Measurements from ENCODE around the gene FILIP1. TPM values are rescaled to one million over a fixed set of nuclear protein-coding genes. Genes with fewer than 3 reads are reported as not detected.

Gene FILIP1
- total RNA-seq, 2 experiments from 2014 or later: not detected

DNA sequence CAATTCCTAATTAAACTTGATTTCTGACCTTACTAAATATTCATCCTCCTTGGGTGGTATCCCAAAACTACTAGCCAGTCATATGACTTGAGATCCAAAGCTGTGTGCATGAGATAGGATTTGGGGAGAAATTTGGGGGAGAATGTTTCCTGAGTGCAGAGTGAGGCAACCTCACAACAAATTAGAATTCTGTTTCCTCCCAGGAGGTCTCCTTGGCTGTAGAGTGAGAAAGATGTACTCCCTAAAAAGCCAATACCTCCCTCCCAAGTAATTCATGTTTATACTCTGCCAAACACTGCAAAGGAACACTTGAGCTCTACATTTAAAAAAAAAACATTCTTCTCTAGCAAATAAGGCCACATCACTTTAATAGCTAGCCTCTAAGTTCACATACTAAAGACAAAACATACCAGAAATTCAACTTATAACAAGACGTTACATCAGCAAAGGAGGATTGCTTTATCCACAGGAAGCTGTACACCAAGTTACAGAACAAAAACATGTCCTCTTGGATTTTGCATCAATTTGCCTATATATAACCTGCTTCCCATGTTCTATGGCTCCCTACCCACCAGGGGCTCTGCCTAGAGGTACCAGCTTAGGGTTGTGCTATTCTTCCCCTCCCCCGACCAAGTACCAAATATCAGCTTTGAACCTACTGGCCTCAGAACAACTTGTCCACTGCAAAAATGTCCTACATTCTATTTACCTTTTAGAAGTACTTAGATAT is 193.6 kb downstream of the FILIP1 start:
- CTCF ChIA-PET: interaction anchor here (0.8 to 1.7 kb wide), 3 partner anchors 30 to 261 kb away, joined by 3 to 5 read pairs (median 3); no protein-coding TSS in a partner anchor
- Mint-ChIP-seq H3K9me3 (no peaks in the 10 kb centered on the region), H3K27ac (no peak overlapping the region), H3K4me1 (ENCODE audit: low read depth) (no peaks in the 10 kb centered on the region), H3K27me3 (ENCODE audit: low read depth) (no peaks in the 10 kb centered on the region), H3K4me3 (no peak overlapping the region), H3K36me3 (ENCODE audit: low read depth) (no peaks in the 10 kb centered on the region)
- intact Hi-C loops (cut with micrococcal nuclease): no loop called here
- DNase-seq: no peak

DNA sequence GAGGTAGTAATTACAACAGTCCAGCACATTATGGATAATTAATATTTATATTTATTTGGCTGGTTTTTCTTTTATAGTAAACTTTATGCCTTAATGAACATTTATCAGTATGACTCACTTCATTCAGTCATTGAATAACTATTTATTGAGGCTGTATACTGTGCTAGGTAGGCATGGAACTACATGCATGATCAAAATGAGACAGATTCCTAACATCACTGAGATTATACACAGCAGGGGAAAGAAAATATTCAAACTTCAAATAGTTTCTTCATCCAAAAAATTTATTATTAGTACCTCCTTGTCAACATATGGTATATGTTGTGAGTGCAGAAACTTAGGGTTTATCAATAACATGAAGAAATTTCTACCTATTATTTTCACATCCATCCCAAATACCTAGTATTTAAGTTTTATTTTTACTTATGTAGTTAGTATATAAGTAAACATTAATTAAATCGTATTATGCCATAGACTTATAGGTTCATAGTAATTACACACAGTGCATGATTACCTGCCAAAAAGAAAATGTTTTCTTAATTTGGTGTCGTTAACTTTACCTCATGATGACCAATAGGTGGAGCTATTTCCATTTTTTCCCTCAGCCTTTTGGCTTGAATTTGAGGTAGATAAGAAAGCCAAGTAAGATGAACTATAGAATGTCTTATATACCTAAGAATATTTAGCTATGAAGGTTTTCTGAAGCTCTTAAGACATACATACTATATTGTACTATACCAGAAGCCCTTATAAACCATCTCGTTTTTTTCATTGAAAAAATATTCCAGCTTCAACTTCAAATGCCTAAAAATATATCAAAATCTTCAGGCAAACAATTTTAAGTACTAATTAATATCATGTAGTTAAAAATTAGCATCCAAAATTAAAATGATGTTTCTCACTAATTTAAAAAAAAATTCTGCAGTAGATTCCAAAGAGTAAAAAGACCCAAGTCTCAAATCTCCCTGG is 196.5 kb downstream of the FILIP1 start:
- CTCF ChIA-PET: interaction anchor here (0.6 to 2.3 kb wide), 20 partner anchors 8 to 485 kb away, joined by 3 to 7 read pairs (median 4); no protein-coding TSS in a partner anchor
- intact Hi-C loops (cut with micrococcal nuclease): loop anchor here (1.0 kb wide), 2 partner anchors 31 to 229 kb away; no protein-coding TSS in a partner anchor
- Mint-ChIP-seq H3K27me3 (ENCODE audit: low read depth) (no peaks in the 10 kb centered on the region), H3K4me3 (no peak overlapping the region), H3K27ac (no peak overlapping the region), H3K4me1 (ENCODE audit: low read depth) (peaks cover 2% of the 10 kb centered on the region), H3K36me3 (ENCODE audit: low read depth) (no peaks in the 10 kb centered on the region), H3K9me3 (no peaks in the 10 kb centered on the region)
- DNase-seq: no peak

DNA sequence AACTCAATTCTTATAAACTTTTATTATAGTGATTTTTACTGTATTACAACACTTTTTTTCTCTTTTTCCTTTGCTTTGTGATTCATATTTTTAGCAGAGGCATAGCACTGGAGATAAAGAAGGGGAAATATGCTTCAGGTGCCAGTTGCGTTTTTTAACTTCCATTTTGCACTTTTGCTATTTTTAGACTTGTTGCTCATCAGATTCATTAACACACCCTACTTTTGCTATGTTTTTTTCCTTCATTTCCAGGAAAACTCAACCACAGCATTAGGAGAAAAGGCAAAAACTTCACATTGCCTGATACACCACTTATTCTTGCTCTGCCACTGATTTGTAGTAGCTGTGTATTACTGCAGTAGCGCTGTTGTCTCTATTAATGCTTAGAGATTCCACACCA is 201.0 kb downstream of the FILIP1 start:
- CTCF ChIA-PET: no interaction called here
- Mint-ChIP-seq H3K4me1 (ENCODE audit: low read depth) (peaks cover 19% of the 10 kb centered on the region), H3K36me3 (ENCODE audit: low read depth) (peaks cover 6% of the 10 kb centered on the region), H3K27me3 (ENCODE audit: low read depth) (no peaks in the 10 kb centered on the region), H3K9me3 (no peaks in the 10 kb centered on the region), H3K27ac (no peak overlapping the region), H3K4me3 (no peak overlapping the region)
- intact Hi-C loops (cut with micrococcal nuclease): no loop called here
- no peak for DNase-seq

DNA sequence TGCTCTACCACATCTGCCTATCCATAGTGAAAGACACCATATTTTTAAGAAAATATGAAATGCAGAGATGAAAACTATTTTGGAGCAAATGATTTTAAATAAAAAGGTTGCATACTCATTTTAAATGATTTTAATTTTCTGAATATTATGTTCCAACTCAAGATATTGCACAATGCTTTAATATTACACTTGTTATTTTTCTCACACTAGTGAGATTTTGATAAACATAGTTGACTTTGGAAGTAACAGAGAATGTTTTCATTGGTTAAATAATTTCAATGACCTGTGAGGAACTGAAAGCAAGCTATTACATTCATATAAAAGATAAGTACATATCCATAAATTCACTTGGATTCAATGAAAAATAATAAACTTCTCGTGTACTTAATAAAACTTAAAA is 201.9 kb downstream of the FILIP1 start:
- Mint-ChIP-seq H3K36me3 (ENCODE audit: low read depth) (peaks cover 6% of the 10 kb centered on the region), H3K9me3 (no peaks in the 10 kb centered on the region), H3K4me1 (ENCODE audit: low read depth) (peaks cover 27% of the 10 kb centered on the region), H3K27ac (no peak overlapping the region), H3K4me3 (no peak overlapping the region), H3K27me3 (ENCODE audit: low read depth) (no peaks in the 10 kb centered on the region)
- intact Hi-C loops (cut with micrococcal nuclease): no loop called here
- CTCF ChIA-PET: no interaction called here
- no peak for DNase-seq

DNA sequence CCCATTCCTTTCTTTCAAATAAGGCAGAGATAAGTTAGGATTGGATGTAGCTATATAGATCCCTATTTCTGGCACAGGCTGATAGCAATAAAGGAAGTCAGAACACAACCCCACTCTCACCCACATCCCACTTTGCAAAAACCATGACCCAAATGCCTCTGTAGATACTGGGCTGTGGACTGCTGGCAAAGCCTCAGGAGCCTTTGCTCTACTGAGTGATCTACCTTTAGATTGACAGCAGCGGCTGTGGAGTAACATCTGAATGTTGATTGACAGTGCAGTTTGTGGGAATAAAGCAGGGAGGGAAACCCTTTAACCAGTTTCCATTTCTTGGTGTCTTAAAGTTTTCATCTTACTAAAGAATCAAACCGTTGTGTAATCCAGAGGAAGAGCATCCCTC is 202.3 kb downstream of the FILIP1 start:
- peaks cover 31% of the 10 kb centered on the region for H3K4me1 Mint-ChIP-seq (ENCODE audit: low read depth)
- H3K4me3 Mint-ChIP-seq: no peak overlapping the region
- H3K27ac Mint-ChIP-seq: no peak overlapping the region
- H3K27me3 Mint-ChIP-seq (ENCODE audit: low read depth): no peaks in the 10 kb centered on the region
- no peak for DNase-seq
- peaks cover 6% of the 10 kb centered on the region for H3K36me3 Mint-ChIP-seq (ENCODE audit: low read depth)
- no peaks in the 10 kb centered on the region for H3K9me3 Mint-ChIP-seq
- CTCF ChIA-PET: no interaction called here
- intact Hi-C loops (cut with micrococcal nuclease): no loop called here

DNA sequence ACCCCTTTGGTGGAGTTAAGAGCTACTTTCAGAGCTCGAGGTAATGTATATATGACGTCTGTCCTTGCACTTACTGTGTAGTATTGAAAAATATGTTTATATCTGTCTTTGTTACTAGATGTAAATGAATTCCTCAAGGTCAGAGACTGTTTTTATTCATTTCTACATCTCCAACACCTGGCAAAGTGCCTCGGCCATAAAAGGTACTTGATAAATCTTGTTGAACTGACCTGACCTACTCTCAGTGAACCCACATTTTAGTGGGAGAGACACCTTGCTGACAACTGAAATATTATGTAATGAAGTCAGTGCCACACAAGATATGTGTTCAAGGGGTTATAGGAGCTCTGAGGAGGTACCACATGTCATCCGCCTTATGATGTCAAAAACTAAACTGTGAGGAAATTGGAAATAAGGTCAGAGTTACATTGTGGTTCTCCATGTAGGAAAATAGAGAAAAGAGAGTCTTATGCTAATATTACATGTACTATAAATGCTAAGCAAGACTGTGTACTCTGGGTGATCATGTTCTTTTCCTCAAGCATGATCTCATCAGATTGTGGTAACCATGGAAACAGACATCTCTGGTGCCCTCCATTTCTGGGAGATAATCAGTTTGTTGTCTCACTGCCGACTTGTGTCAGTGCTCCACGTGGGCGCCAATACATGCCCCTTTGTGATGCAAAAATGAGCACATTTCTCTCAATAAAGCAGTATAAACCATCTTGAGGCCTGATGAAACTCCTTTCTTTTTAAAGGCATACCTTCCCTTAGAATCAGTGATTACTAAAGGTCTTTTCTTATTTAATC is 203.3 kb downstream of the FILIP1 start:
- Mint-ChIP-seq H3K9me3 (no peaks in the 10 kb centered on the region), H3K27me3 (ENCODE audit: low read depth) (no peaks in the 10 kb centered on the region), H3K4me3 (no peak overlapping the region), H3K4me1 (ENCODE audit: low read depth) (peaks cover 33% of the 10 kb centered on the region), H3K36me3 (ENCODE audit: low read depth) (peaks cover 6% of the 10 kb centered on the region), H3K27ac (no peak overlapping the region)
- CTCF ChIA-PET: no interaction called here
- DNase-seq: no peak
- intact Hi-C loops (cut with micrococcal nuclease): no loop called here

DNA sequence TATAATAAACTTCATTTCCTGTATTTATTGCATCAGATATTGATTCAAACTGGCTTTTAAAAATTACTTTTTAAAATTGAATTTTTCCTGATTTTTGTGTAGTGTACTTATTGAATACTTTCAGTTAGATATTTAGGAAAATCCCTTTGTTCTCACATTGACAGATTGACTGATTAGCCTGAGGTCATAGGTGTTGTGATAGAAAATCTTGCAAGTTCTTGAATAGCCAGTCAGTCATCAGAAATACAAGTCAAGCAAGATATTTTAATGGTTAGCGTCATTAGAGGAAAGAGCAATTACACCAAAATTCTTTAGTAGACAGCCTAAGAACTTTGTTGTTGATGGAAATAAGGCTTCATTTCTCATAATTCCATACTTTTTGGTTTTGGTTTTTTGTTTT is 205.6 kb downstream of the FILIP1 start:
- Mint-ChIP-seq H3K36me3 (ENCODE audit: low read depth) (peaks cover 6% of the 10 kb centered on the region), H3K4me3 (no peak overlapping the region), H3K9me3 (no peaks in the 10 kb centered on the region), H3K27me3 (ENCODE audit: low read depth) (no peaks in the 10 kb centered on the region), H3K27ac (peak overlapping the region; percentile 47), H3K4me1 (ENCODE audit: low read depth) (peaks cover 33% of the 10 kb centered on the region)
- intact Hi-C loops (cut with micrococcal nuclease): no loop called here
- DNase-seq: no peak
- CTCF ChIA-PET: interaction anchor here (1.2 kb wide), 1 partner anchor 9 kb away, joined by 3 read pairs; no protein-coding TSS in a partner anchor

DNA sequence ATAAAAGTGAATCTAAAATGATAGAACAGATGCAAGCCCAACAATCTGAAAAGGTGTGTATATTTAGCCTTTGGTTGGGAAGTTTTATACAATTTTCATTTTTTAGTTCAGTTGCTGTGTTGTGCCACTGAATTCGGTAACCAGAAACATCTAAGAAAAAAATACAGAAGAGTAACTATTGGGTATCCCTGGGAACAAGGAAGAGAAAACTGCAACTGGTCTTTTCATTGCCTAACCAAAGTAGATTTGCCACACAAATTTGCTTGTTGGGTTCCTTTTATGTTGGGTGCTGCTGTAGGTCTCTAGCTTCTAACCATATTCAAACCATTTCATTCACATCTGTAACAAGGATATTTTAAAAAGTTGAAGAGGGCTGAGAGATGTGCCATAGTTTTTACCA is 206.2 kb downstream of the FILIP1 start:
- no peak overlapping the region for H3K4me3 Mint-ChIP-seq
- H3K27me3 Mint-ChIP-seq (ENCODE audit: low read depth): no peaks in the 10 kb centered on the region
- H3K27ac Mint-ChIP-seq: peak overlapping the region; percentile 75
- no peak for DNase-seq
- intact Hi-C loops (cut with micrococcal nuclease): no loop called here
- H3K9me3 Mint-ChIP-seq: no peaks in the 10 kb centered on the region
- peaks cover 6% of the 10 kb centered on the region for H3K36me3 Mint-ChIP-seq (ENCODE audit: low read depth)
- peaks cover 33% of the 10 kb centered on the region for H3K4me1 Mint-ChIP-seq (ENCODE audit: low read depth)
- CTCF ChIA-PET: interaction anchor here (1.2 kb wide), 1 partner anchor 10 kb away, joined by 3 read pairs; no protein-coding TSS in a partner anchor

DNA sequence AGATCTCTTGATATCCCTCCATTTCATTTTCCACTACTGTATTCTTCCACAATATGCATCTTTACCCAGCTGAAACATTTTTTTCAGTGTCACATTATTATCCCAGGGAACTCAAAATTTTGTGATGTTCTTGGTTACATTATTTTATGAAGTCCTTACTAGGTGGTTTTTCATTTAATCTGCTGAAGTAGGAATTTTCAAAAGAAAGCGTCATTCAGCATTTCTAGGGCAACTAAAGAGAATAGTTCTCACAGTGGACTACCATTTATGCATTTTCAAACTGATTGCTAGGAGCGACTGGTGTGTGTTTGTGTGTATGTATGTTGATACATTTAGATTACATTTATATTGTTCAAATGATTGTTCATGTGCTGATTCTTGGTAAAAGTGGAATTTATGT is 206.6 kb downstream of the FILIP1 start:
- Mint-ChIP-seq H3K4me1 (ENCODE audit: low read depth) (peaks cover 35% of the 10 kb centered on the region), H3K27ac (no peak overlapping the region), H3K27me3 (ENCODE audit: low read depth) (no peaks in the 10 kb centered on the region), H3K36me3 (ENCODE audit: low read depth) (peaks cover 6% of the 10 kb centered on the region), H3K9me3 (no peaks in the 10 kb centered on the region), H3K4me3 (no peak overlapping the region)
- DNase-seq: no peak
- intact Hi-C loops (cut with micrococcal nuclease): no loop called here
- CTCF ChIA-PET: interaction anchor here (1.2 kb wide), 1 partner anchor 10 kb away, joined by 3 read pairs; no protein-coding TSS in a partner anchor

DNA sequence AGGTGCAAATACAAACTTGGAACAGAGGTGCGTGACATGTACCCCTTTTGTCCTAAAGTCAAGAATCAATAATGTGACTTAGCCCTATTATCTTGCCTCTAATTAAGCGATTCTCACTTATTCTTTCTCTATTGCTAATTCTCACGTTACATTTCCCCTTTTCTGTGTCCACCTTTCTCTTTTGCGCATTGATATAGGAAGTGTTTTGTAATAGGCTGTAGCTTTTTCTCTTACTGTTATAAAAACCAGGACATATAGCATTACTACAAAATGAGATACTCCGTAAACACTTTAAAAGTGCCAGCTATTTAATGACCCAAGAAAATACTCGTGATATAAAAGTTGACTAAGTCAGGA is 208.3 kb downstream of the FILIP1 start:
- intact Hi-C loops (cut with micrococcal nuclease): loop anchor here (2.0 kb wide), 2 partner anchors 1700 to 1764 kb away; partner anchors contain the start of gene EEF1A1
- H3K9me3 Mint-ChIP-seq: no peaks in the 10 kb centered on the region
- peaks cover 3% of the 10 kb centered on the region for H3K36me3 Mint-ChIP-seq (ENCODE audit: low read depth)
- H3K27me3 Mint-ChIP-seq (ENCODE audit: low read depth): no peaks in the 10 kb centered on the region
- no peak overlapping the region for H3K4me3 Mint-ChIP-seq
- DNase-seq: no peak
- no peak overlapping the region for H3K27ac Mint-ChIP-seq
- CTCF ChIA-PET: interaction anchor here (1.3 to 5.1 kb wide), 2 partner anchors 10 to 17 kb away, joined by 6 to 47 read pairs; no protein-coding TSS in a partner anchor
- peaks cover 42% of the 10 kb centered on the region for H3K4me1 Mint-ChIP-seq (ENCODE audit: low read depth)

DNA sequence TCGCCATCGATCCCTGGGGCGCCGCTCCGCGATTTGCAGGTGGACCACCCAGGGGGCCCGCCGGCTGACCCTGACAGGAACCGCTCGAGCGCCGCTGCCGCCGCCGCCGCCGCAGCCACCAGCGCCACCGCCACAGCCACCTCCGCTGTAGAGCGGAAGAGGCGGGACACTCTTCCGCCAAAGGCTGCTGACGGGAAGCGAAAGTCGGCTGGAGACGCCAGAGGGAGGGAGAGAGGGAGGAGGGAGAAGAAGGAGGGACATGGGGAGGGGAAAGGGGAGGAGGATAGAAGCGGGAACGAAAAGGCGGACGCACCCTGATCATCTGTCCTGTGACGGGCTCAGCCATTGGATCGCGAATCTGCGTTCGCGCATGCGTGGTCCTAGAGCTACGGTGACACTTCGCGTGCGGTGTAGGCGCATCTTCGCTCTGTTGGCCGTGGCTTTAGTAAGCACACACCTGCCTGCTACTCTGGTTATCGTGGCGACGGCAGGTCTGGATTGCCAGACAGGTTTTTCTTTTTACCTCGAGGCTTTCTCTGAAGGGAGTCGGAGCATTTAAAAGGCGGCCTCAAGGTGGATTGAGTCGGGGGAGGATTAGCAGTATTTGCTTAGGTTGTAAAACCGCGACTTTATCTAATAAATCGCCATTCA is 208.8 kb downstream of the FILIP1 start, which contains the start of gene TMEM30A:
TMEM30A (minus strand) TSS at position 161 of the 651 bp plus-strand sequence; CDS start at position 7, 154 bp downstream.
- H3K27ac Mint-ChIP-seq: no peak within 1 kb of the TSS
- H3K4me1 Mint-ChIP-seq (ENCODE audit: low read depth): peaks cover 44% of the 10 kb centered on the region
- peak; percentile 97 for DNase-seq
- CTCF ChIA-PET: interaction anchor here (0.7 to 5.1 kb wide), 5 partner anchors 9 to 22 kb away, joined by 3 to 47 read pairs (median 6); no protein-coding TSS in a partner anchor
- peaks cover 3% of the 10 kb centered on the region for H3K36me3 Mint-ChIP-seq (ENCODE audit: low read depth)
- intact Hi-C loops (cut with micrococcal nuclease): loop anchor here (1.0 to 5.0 kb wide), 9 partner anchors 9 to 1822 kb away; partner anchors contain the start of genes COX7A2, EEF1A1, MTO1 and MYO6
- H3K27me3 Mint-ChIP-seq (ENCODE audit: low read depth): no peaks in the 10 kb centered on the region
- no peaks in the 10 kb centered on the region for H3K9me3 Mint-ChIP-seq
- no peak within 1 kb of the TSS for H3K4me3 Mint-ChIP-seq

All from activated naive CD4-positive, alpha-beta T cell treated with anti-CD3 and anti-CD28 coated beads for 36 hours (primary cell).